ENCODE results near the gene LSM3.

Gene LSM3

GRCh38 chr3:14147066-14147435 is 31.6 kb upstream of the LSM3 start:
- no peak overlapping the region for H3K4me3 ChIP-seq (ENCODE audit: low read depth, low read length)
- no peak for TF ChIP-seq CTCF (IDR thresholded peaks at IDR 0.05; ENCODE audit: low read depth, low read length, missing control alignments)
- no peak for DNase-seq (ENCODE audit: low read depth)

- H3K4me3 ChIP-seq (ENCODE audit: low read depth, low read length) = no peak overlapping the region
- DNase-seq (ENCODE audit: low read depth) = no peak
- TF ChIP-seq CTCF (IDR thresholded peaks at IDR 0.05; ENCODE audit: low read depth, low read length, missing control alignments) = no peak
Observed at GRCh38 chr3:14147617-14148016, 31.0 kb upstream of the LSM3 start.

GRCh38 chr3:14148041-14148985 is 30.3 kb upstream of the LSM3 start:
- no peak for DNase-seq (ENCODE audit: low read depth)

GRCh38 chr3:14150078-14150477 is 28.5 kb upstream of the LSM3 start:
- DNase-seq (ENCODE audit: low read depth) = no peak
- no peak for TF ChIP-seq CTCF (IDR thresholded peaks at IDR 0.05; ENCODE audit: low read depth, low read length, missing control alignments)
- H3K4me3 ChIP-seq (ENCODE audit: low read depth, low read length) = no peak overlapping the region

More at GRCh38 chr3:14148041-14148985, 30.3 kb upstream of the LSM3 start:
- TF ChIP-seq CTCF (IDR thresholded peaks at IDR 0.05; ENCODE audit: low read depth, low read length, missing control alignments) = no peak
- no peak overlapping the region for H3K4me3 ChIP-seq (ENCODE audit: low read depth, low read length)

- DNase-seq (ENCODE audit: low read depth) = no peak
- H3K4me3 ChIP-seq (ENCODE audit: low read depth, low read length) = no peak overlapping the region
- no peak for TF ChIP-seq CTCF (IDR thresholded peaks at IDR 0.05; ENCODE audit: low read depth, low read length, missing control alignments)
Observed at GRCh38 chr3:14150491-14151230, 28.0 kb upstream of the LSM3 start.

- no peak for DNase-seq (ENCODE audit: low read depth)
- no peak for TF ChIP-seq CTCF (IDR thresholded peaks at IDR 0.05; ENCODE audit: low read depth, low read length, missing control alignments)
- H3K4me3 ChIP-seq (ENCODE audit: low read depth, low read length) = no peak overlapping the region
Observed at GRCh38 chr3:14151471-14152083, 27.0 kb upstream of the LSM3 start.

Data from GM12864 (cell line).